Mononuclear cell (primary cell): ENCODE measurements around the gene TPGS2. TPM values are rescaled to one million over a fixed set of nuclear protein-coding genes. Genes with fewer than 3 reads are reported as not detected.

Experiments used
- H3K27me3 ChIP-seq: 2 replicates; pipeline ENCODE4 v1.6.0; 2011; ENCODE audit warnings: low read length, control low read depth; ENCODE audit not compliant: insufficient read depth
- H3K4me1 ChIP-seq: 2 replicates; pipeline ENCODE4 v1.5.1; 2011; ENCODE audit warnings: mild to moderate bottlenecking, low read length, control low read depth; ENCODE audit not compliant: insufficient read depth
- H3K4me3 ChIP-seq: 2 replicates; pipeline ENCODE4 v1.5.1; 2011; ENCODE audit warnings: mild to moderate bottlenecking, low read length, moderate library complexity
- H3K9me3 ChIP-seq: 2 replicates; pipeline ENCODE4 v1.5.1; 2011; ENCODE audit warnings: low read depth, mild to moderate bottlenecking, control low read depth, low read length
- total RNA-seq: library from RNA; depleted of rRNA; stranded (reverse); fragments of >200 nt; gene quantifications from one replicate; pipeline ENCODE4 v1.2.3, GENCODE V29; 2012

Gene TPGS2
- total RNA-seq, 1 donor, result 35.5 TPM

- Histone ChIP-seq H3K9me3 (no peaks in the 10 kb centered on the region), H3K4me3 (no peak overlapping the region), H3K4me1 (no peaks in the 10 kb centered on the region), H3K27me3 (no peaks in the 10 kb centered on the region)
Observed at GRCh38 chr18:36811955-36812354, 16.8 kb downstream of the TPGS2 start.

- no peaks in the 10 kb centered on the region for H3K9me3 ChIP-seq
- H3K4me3 ChIP-seq, result no peak overlapping the region
- no peaks in the 10 kb centered on the region for H3K27me3 ChIP-seq
- no peaks in the 10 kb centered on the region for H3K4me1 ChIP-seq
Observed at GRCh38 chr18:36811430-36811829, 17.4 kb downstream of the TPGS2 start.

- H3K27me3 ChIP-seq, result no peaks in the 10 kb centered on the region
- H3K4me3 ChIP-seq, result no peak overlapping the region
- no peaks in the 10 kb centered on the region for H3K4me1 ChIP-seq
- no peaks in the 10 kb centered on the region for H3K9me3 ChIP-seq
Observed at GRCh38 chr18:36809590-36810381, 19.0 kb downstream of the TPGS2 start.

GRCh38 chr18:36808681-36809080, 20.1 kb downstream of the TPGS2 start:
- Histone ChIP-seq H3K27me3 (no peaks in the 10 kb centered on the region), H3K4me1 (no peaks in the 10 kb centered on the region), H3K9me3 (no peaks in the 10 kb centered on the region), H3K4me3 (no peak overlapping the region)

GRCh38 chr18:36805105-36805504, 23.7 kb downstream of the TPGS2 start:
- Histone ChIP-seq H3K9me3 (no peaks in the 10 kb centered on the region), H3K4me1 (no peaks in the 10 kb centered on the region), H3K27me3 (no peaks in the 10 kb centered on the region)

GRCh38 chr18:36798738-36799473, 29.9 kb downstream of the TPGS2 start:
- Histone ChIP-seq H3K27me3 (no peaks in the 10 kb centered on the region), H3K9me3 (no peaks in the 10 kb centered on the region), H3K4me1 (no peaks in the 10 kb centered on the region)

More at GRCh38 chr18:36805105-36805504, 23.7 kb downstream of the TPGS2 start:
- H3K4me3 ChIP-seq, result no peak overlapping the region

GRCh38 chr18:36792634-36793283, 36.0 kb downstream of the TPGS2 start:
- H3K4me1 ChIP-seq, result no peaks in the 10 kb centered on the region
- no peaks in the 10 kb centered on the region for H3K27me3 ChIP-seq
- H3K4me3 ChIP-seq, result no peak overlapping the region
- no peaks in the 10 kb centered on the region for H3K9me3 ChIP-seq

More at GRCh38 chr18:36798738-36799473, 29.9 kb downstream of the TPGS2 start:
- no peak overlapping the region for H3K4me3 ChIP-seq

- H3K9me3 ChIP-seq, result no peaks in the 10 kb centered on the region
- no peak overlapping the region for H3K4me3 ChIP-seq
Observed at GRCh38 chr18:36786686-36787085, 42.1 kb downstream of the TPGS2 start.

GRCh38 chr18:36783792-36784191, 45.0 kb downstream of the TPGS2 start:
- Histone ChIP-seq H3K9me3 (no peaks in the 10 kb centered on the region), H3K4me1 (no peaks in the 10 kb centered on the region), H3K27me3 (no peaks in the 10 kb centered on the region), H3K4me3 (no peak overlapping the region)

More at GRCh38 chr18:36786686-36787085, 42.1 kb downstream of the TPGS2 start:
- Histone ChIP-seq H3K4me1 (no peaks in the 10 kb centered on the region), H3K27me3 (no peaks in the 10 kb centered on the region)

GRCh38 chr18:36782710-36783109, 46.1 kb downstream of the TPGS2 start:
- Histone ChIP-seq H3K27me3 (no peaks in the 10 kb centered on the region), H3K9me3 (no peaks in the 10 kb centered on the region), H3K4me3 (no peak overlapping the region), H3K4me1 (no peaks in the 10 kb centered on the region)

GRCh38 chr18:36780748-36781147, 48.1 kb downstream of the TPGS2 start:
- Histone ChIP-seq H3K4me1 (no peaks in the 10 kb centered on the region), H3K4me3 (no peak overlapping the region), H3K27me3 (no peaks in the 10 kb centered on the region), H3K9me3 (no peaks in the 10 kb centered on the region)

GRCh38 chr18:36777566-36777965, 51.2 kb downstream of the TPGS2 start:
- Histone ChIP-seq H3K4me1 (no peaks in the 10 kb centered on the region), H3K4me3 (no peak overlapping the region), H3K27me3 (no peaks in the 10 kb centered on the region), H3K9me3 (no peaks in the 10 kb centered on the region)

- Histone ChIP-seq H3K27me3 (no peaks in the 10 kb centered on the region), H3K4me1 (no peaks in the 10 kb centered on the region), H3K9me3 (no peaks in the 10 kb centered on the region), H3K4me3 (no peak overlapping the region)
Observed at GRCh38 chr18:36776650-36777049, 52.2 kb downstream of the TPGS2 start.

GRCh38 chr18:36775396-36775795, 53.4 kb downstream of the TPGS2 start:
- Histone ChIP-seq H3K4me3 (no peak overlapping the region), H3K27me3 (no peaks in the 10 kb centered on the region), H3K4me1 (no peaks in the 10 kb centered on the region), H3K9me3 (no peaks in the 10 kb centered on the region)

GRCh38 chr18:36772241-36772723, 56.5 kb downstream of the TPGS2 start:
- Histone ChIP-seq H3K4me1 (no peaks in the 10 kb centered on the region), H3K9me3 (no peaks in the 10 kb centered on the region), H3K27me3 (no peaks in the 10 kb centered on the region), H3K4me3 (no peak overlapping the region)
